Fibroblast of skin of right biceps (primary cell): ENCODE results near the gene ALG9.

Experiments
- DNase-seq: peaks from one replicate; pipeline ENCODE4 v3.0.0-alpha.2; 2013

Gene ALG9

DNA sequence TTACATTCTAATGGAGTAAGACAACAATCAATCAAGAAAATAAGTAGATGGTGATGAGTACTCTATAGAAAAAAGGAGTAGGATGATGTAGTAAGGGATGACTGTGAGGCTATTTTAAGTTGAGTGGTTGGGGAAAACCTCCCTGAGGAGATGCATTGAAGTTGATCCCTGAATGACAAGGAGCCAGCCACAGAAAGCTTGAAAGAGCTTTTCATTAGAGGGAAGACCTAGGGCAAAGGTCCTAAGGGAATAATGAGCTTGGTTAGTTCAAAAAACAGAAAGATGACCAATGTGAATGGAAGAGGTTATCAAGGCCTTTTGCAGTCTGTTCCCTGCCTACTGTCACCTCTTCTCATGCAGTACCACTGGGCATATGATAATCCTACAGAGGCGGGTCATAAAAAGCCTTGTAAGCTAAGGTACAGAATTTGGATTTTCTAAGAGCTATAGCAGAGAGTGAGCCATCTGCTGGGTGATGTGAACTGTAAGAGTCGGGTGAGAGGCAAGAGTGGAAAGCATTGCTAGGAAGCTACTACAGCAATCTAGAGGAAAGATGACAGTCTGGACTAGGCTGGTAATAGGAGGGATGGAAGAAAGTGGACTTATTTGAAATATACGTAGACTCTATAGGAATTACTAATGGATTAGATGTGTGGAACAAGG lies 108.3 kb downstream of the ALG9 start:
- DNase-seq: peak; percentile 33

GRCh38 chr11:111762526-111762925 lies 108.9 kb downstream of the ALG9 start:
- no peak for DNase-seq

- DNase-seq: no peak
Observed at GRCh38 chr11:111761036-111761435, 110.3 kb downstream of the ALG9 start.

DNA sequence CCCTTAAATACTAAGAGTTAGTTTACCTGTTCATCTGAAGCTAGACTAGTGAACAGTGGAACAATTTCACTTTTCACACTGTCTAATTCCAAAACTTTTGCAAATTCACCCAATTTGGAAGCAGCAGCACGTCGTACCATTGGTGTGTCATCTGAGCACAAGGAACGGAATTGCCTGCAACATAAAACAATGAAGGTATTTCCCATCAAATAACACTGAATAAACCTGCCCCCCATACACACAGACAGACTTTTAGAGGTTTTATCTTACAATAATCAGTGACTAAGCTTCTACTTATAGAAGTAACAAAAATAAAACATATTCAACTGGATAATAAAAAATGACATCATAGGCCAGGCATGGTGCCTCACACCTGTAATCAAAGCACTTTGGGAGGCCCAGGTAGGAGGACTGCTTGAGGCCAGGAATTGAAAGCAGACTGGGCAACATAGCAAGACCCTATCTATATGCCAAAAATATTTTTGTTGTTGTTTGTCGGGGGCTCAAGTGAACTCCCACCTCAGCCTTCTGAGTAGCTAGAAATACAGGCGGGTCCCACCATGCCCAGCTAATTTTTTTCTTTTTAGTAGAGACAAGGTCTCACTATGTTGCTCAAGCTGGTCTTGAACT lies 111.5 kb downstream of the ALG9 start:
- DNase-seq: no peak

GRCh38 chr11:111759376-111759775 lies 112.0 kb downstream of the ALG9 start:
- no peak for DNase-seq

GRCh38 chr11:111756097-111756496 lies 115.3 kb downstream of the ALG9 start:
- no peak for DNase-seq

DNA sequence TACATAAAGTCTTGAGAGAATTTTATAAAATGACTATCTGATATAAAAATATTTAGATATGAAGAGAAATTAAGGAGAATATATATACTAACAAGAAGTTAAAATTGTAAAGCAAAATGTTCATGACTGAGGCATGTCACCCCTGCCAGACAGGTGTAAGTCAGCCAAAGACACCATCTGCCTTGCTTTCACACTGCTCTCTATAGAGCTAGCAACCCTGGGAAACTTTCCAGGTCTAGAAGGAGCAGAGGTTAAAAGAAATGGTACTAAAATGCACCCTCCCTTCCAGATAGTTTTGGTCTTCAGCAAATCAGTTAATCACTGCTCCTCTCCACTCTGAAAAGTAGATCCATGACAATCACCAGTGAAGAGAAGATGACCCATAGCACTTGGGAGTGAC lies 121.7 kb downstream of the ALG9 start:
- DNase-seq: no peak

DNA sequence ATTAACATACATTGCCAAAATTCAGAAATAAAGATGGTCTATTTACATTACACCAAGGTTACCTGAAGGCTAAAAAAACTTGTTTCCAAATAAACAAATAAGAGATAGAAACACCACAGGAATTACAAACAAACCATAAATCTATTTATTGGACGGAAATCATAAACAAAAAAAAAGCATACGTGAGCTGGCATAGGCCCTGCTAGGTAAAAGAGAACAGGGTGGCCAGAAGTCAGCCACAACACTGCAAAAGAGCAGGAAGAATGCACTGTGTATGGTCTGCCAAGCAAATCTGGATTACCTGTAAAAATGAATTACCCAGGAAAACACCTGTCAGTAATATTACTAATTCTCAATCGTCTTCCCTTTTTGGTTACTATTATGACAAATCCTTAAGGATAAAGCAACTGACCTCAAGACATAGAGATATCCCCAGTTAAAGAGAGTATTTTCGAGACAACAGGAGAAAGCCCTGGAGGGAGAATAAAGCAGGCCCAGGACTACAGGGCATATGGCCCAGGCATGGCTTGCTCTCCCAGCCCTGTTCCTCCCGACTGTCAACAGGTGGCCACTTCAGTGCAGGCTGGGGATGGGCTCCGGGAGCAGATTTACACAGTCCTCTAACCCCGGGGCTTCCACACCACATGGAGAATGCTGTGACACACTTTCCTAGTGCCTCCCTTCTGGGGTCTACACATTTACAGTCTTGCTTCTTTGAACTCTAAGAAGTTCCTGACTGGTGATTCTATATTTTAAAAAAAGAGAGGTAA lies 123.2 kb downstream of the ALG9 start:
- no peak for DNase-seq

- DNase-seq: peak; percentile 61
Observed at GRCh38 chr11:111745719-111746504, 125.5 kb downstream of the ALG9 start.

GRCh38 chr11:111743700-111744099 lies 127.7 kb downstream of the ALG9 start:
- DNase-seq: no peak

DNA sequence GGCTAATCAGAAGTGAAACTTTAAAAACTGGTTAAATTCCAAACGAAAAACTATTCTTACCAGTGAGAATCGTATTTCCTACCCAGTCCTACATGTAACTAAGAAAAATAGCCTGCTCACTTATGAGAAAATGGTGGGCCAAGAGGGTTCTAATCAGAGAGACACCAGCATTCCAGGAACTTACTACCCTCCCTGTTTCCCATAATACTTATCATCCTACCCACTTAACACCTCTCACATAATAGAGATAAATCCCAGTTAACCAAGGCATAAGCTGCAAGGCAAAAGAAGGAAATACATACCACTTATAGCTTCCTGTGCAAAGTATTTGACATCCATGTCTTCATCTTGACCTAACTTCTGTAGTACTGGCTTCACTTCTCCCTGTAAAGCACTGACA lies 129.6 kb downstream of the ALG9 start:
- DNase-seq: no peak

DNA sequence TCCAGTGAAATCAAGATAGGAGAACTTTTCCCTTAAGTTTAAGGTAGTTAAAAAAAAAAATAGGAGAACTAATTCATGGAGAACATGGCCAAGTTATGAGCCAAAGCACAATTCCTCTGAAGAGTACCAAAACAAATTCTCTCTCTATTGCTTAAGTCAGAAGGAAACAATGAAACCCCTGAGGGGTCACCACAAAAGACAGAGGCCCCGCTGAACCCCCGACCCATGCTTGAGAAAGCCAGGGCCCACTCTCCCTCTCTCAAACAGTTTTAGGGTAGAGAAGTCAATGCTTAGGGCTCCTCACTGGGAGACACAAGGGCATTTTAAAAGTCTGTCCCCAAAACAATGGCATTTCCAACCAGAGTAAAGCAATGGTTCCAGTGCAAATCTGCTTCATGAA lies 132.1 kb downstream of the ALG9 start:
- no peak for DNase-seq

DNA sequence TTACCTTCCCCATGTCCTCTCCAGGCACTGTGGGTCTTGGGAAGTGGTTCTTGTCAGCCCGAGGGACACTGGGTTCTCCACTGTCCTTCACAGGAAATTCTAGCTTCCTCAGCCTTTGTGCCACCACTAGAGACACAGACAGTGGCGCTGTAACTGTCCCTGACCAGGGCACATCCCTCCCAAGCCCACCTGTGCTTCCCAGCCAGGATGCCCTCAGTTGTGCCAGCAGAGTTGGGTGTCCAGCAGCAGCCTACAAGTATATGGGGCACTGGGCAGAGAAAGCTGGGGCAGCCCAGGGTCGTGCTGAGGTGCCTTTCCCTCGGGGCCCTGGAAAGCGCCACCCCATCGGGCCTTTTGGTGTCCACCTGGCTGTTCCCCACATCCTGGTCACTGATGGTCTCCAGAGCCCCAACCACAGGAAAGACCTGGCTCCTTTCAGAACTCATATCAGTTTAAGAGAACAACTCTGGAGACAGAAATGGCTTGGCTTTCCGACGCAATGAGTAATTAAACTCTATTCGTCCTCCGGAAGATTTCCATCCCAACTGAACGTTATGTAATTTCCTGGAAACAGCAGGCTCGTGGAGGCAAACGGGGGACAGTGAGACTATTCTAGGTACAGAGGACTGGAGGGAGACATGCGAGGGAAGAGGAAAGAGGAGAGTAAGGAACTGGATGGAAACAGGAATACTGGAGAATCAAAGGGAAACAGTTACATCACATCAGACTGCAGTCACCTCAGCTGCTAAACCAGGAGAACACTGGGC lies 133.8 kb downstream of the ALG9 start:
- no peak for DNase-seq

DNA sequence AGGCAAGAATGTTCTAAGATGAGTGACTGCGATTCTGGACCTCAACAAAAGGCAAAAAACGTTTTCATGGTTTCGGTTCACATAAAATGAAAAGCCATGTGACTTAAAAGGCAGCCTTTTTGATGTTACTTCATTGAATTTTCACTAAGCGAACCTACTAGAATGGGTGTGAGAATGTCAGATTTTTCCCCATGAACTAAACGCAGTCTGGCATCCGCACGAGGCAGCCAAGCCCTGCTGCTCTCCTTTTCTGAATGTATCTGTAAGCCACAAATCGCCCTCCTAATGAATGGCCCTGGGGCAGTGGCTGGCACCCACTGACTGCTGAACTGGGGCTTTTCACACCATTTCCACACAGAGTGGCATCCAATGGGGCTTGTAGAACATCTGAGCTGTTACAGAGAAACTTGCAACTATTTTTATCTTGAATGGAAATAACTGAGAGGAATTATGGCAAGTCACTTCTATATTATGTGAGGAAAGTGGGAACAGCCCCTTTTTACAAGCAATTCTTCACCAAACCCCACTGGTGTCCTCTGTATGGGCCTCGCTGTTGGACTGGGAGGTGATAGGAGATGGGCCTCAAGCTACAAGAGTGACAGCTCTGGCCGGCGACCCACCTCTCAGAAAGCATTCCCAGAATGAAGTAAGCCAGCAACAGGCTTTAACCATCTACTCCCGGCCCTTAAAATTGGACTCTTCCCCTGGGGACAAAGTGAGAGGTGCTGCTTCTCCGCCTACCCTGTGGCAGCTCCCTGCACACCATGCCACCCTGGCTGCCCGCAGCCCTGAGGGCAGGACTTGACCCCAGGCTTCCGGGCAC lies 134.5 kb downstream of the ALG9 start:
- no peak for DNase-seq
